Measurements from ENCODE around the gene CELF4. TPM values are rescaled to one million over a fixed set of nuclear protein-coding genes. Genes with fewer than 3 reads are reported as not detected.

The CELF4 gene
- total and polyA plus RNA-seq, 12 donors, result 0.42 to 16.9 (median 3.9) TPM; not detected in 1

- no peak for DNase-seq
- H3K4me3 ChIP-seq, result no peak overlapping the region
- TF ChIP-seq POLR2A (IDR thresholded peaks at IDR 0.05) (no peak), CTCF (IDR thresholded peaks at IDR 0.05) (no peak)
- H3K27ac ChIP-seq, result no peak overlapping the region
- H3K36me3 ChIP-seq (replicated peaks in 1 of 2), result no peaks in the 10 kb centered on the region
- peaks cover 28% of the 10 kb centered on the region for H3K27me3 ChIP-seq
- no peaks in the 10 kb centered on the region for H3K4me1 ChIP-seq (replicated peaks in 1 of 2)
- intact Hi-C loops (cut with DNase I), result no loop called here
- WGBS, 4 donors, result 46 to 62% (median 54%) methylated on average over 18 to 19 of the region's 19 CpGs
- no peaks in the 10 kb centered on the region for H3K9me3 ChIP-seq (replicated peaks in 1 of 3)
These were observed 43.8 kb downstream of the CELF4 start for GRCh38 chr18:37521510-37522465.

- peaks cover 22% of the 10 kb centered on the region for H3K27me3 ChIP-seq
These were observed 45.1 kb downstream of the CELF4 start for GRCh38 chr18:37520508-37520907.

GRCh38 chr18:37519510-37520135 lies 46.0 kb downstream of the CELF4 start:
- no peaks in the 10 kb centered on the region for H3K36me3 ChIP-seq (replicated peaks in 1 of 2)
- DNase-seq, result no peak
- intact Hi-C loops (cut with DNase I), result no loop called here
- TF ChIP-seq CTCF (IDR thresholded peaks at IDR 0.05) (no peak), POLR2A (IDR thresholded peaks at IDR 0.05) (no peak)
- peaks cover 14% of the 10 kb centered on the region for H3K27me3 ChIP-seq
- 62 to 73% (median 69%) methylated on average over 8 to 9 of the region's 9 CpGs for WGBS, 4 donors
- H3K4me1 ChIP-seq (replicated peaks in 1 of 2), result no peaks in the 10 kb centered on the region
- no peaks in the 10 kb centered on the region for H3K9me3 ChIP-seq (replicated peaks in 1 of 3)
- no peak overlapping the region for H3K4me3 ChIP-seq
- no peak overlapping the region for H3K27ac ChIP-seq

More at GRCh38 chr18:37520508-37520907, 45.1 kb downstream of the CELF4 start:
- WGBS, 4 donors, result 63 to 84% (median 82%) methylated on average over 2 to 3 of the region's 3 CpGs
- Histone ChIP-seq H3K4me1 (replicated peaks in 1 of 2) (no peaks in the 10 kb centered on the region), H3K27ac (no peak overlapping the region), H3K36me3 (replicated peaks in 1 of 2) (no peaks in the 10 kb centered on the region), H3K4me3 (no peak overlapping the region), H3K9me3 (replicated peaks in 1 of 3) (no peaks in the 10 kb centered on the region)
- no peak for DNase-seq
- intact Hi-C loops (cut with DNase I), result no loop called here
- no peak for TF ChIP-seq POLR2A (IDR thresholded peaks at IDR 0.05)
- TF ChIP-seq CTCF (IDR thresholded peaks at IDR 0.05), result no peak

DNA sequence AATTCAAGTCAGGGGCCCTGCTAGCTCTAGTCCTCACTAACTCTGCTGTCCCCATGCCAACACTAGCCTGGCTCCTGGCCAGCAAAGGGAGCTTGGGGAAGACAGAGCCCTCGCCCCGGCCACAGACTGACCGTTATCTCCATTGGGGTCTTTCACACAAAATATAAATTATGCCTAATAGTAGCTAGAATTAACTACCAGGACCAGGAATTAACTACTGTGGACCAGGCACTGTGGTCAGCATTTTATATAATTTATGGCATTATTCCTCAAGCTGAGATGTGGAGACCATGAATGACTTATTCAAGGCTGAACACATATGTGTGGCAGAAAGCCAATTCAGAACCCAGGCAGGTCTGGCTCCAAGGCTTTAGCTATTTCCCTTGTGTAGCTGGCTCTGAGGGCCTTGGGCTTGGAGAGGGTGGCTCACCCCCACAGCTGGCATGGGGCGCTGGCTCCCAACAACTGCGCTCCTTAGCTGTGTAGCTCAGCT lies 49.2 kb downstream of the CELF4 start:
- TF ChIP-seq POLR2A (IDR thresholded peaks at IDR 0.05), result no peak
- no peak for TF ChIP-seq CTCF (IDR thresholded peaks at IDR 0.05)
- Histone ChIP-seq H3K27me3 (no peaks in the 10 kb centered on the region), H3K4me1 (replicated peaks in 1 of 2) (no peaks in the 10 kb centered on the region), H3K27ac (no peak overlapping the region), H3K36me3 (replicated peaks in 1 of 2) (no peaks in the 10 kb centered on the region), H3K4me3 (no peak overlapping the region), H3K9me3 (replicated peaks in 1 of 3) (no peaks in the 10 kb centered on the region)
- WGBS, 4 donors, result 47 to 72% (median 58%) methylated on average over 5 of the region's 5 CpGs
- intact Hi-C loops (cut with DNase I), result no loop called here
- no peak for DNase-seq
